ENCODE data around the gene EFNA5.
"Not testable (repeated sequence)": the region's sequence is repeated elsewhere in the genome, so short reads cannot be mapped to it uniquely, and the experiment has no call there.

Gene EFNA5

DNA sequence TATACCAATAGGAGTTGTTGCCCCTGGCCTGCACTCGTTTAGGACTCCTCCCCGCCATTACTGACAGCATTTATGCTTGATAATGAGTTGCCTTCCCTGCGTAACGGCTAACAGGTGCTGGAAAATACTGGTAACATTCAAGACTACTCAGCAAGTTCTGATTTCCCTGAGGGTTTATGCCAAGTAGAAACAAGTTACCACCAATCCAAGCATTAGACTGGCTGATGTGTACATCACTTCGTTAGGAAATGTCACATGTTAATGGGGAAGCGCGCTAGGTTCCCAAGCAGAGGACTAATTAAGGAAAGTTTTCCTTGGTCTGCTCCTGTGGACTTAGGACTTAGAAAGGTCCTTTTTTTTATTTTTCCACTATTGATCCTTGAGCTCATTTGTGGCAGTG lies 302.1 kb downstream of the EFNA5 start:
- no peak for DNase-seq (ENCODE audit: low spot score)

DNA sequence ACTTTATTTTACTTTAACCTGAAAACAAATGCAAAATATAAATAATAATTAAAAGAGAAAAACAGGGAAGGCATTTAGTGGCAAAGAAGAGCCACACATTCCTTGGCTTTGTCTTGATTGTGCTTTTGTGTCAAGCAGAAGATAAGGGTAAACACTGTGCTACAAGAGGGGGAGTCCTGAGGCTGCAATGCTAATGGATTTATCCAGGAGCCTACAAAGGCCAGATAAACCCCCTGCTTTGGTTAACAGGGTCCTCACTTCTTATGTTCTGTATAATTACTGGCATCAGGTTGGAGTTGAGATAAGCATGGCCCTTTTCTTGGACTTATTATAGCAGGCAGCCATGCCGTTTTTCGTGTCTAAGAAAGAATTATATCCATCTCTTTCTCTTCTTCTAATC lies 302.8 kb downstream of the EFNA5 start:
- no peak for DNase-seq (ENCODE audit: low spot score)

DNA sequence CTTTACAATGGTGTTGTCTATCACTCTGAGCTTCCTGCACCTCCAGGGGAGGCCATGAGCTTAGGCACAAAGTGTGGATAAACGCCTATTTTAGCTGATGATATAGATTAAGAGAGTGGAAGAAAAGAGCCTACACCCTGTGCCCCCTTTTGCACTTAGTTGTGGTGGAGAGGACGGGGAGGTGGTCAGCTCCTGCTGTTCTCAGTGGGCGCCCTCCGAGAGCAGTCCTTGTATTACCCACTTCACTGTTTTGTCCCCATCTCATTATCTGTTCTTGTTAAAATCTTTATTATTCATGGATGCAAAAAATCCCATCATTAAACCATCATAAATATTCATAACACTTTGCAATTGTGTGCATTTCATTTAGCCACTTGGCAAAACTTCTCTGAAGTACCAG lies 303.3 kb downstream of the EFNA5 start:
- DNase-seq (ENCODE audit: low spot score), result no peak

DNA sequence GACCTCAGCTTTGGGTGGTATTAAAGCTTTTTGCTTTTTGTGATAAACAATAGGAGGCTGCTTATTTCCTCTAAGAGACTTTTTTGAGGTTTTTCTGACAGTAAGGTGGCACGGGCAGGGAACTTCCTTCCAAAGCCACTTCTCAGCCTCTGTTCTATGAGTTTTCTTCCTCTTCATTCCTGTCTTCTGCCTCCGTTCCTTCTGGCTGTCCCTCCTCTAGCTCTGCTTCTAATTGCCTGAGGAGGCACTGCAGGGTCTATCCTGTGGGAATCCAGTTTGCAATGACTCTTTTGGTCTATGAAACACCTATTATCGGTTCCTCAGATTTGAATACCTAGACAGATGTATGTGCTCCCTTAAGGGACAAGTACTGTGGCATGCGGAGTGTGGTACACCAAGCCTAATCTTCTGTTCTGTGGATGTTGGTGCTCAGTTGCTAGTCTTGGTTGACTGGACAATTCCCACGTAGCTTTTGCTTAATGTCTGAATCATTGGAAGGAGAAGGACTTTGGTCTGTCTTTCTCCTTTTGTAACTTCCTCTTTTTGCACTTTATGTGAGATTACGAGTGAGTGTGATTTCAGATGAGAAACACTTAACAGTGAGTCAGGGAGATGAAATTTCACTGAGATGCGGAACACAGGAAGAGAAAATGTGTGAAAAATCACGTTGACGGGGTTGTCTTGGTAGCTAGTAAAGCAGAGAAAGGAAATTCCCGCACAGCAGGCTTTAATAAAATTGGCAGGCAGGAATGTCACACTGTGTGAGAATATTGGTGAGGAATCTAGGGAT lies 305.2 kb downstream of the EFNA5 start:
- peak; percentile 19 for DNase-seq (ENCODE audit: low spot score)

DNA sequence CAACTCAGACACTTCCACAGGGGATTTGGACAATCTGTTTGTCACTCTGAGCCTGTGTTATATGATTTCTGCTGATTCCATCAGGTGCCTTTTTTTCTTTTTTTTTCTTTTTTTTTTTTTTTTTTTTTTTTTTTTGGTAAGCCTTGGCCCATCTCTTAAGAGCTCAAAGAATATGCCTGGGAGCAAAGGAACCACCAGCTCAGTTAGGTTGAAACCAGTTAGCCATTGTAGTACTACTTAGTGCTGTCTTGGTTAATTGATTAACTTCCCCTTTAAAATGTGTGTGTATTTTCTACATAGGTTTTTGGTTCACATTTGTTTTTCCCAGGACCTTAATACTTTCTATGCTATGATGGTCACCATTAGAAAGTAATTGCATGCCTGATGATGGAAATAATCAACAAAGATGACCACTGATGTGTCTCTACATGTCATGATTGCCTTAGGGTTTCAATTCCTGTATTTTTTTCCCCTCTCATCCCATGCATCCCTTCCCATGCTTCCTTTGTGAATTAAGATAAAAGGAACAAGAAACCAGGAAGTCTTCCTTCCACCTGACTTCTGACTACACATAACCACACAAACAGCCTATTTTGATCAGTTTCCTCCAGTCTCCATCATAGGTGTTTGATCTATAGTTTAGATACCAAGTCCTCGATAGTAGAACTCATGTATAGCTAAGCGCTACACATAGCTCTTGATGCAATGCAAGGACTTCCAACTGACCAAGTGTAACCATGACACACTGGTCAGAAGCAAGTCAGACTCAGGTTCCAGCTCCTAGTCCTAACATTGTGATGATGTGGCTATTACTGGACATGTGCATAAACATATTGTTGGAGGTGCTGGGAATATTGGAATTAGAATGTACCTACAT lies 306.1 kb downstream of the EFNA5 start:
- DNase-seq (ENCODE audit: low spot score), result no peak

DNA sequence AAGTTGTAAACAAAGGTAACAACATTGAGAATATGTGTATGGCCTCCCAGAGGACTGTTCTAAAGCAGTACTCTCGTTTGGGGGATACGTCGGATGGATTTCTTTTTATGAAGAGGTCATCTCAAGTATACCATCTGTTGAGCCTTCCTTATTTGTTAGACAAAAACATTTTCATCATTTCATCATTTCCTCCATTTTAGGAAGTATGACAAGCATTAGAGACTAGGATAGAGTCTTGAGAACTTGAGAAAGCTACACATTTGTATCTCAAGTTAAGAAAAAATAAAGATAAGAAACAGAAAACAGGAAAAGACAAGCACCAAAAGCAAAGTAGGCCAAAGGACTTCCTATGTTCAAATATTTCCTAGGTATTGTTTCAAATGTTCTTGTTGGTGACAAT lies 307.0 kb downstream of the EFNA5 start:
- no peak for DNase-seq (ENCODE audit: low spot score)

DNA sequence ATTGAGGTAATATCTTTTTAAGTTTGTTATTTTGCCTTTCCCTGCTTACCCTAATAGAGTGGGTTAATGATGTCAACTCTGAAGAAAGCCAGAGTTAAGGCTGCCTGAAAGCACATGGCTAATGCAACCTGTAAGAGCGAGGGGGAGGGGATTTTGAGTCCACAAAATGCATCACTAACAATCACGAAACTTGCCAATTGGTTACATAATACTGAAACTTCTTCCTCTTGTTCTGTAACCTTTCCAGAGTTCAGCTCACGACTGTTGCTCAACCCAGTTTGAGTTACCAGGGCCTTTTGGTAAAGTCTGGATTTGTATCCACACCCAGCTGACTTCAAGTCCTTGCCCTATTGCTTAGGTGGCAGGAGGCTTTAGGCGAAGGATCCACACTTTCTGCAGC lies 308.8 kb downstream of the EFNA5 start:
- DNase-seq (ENCODE audit: low spot score), result no peak

DNA sequence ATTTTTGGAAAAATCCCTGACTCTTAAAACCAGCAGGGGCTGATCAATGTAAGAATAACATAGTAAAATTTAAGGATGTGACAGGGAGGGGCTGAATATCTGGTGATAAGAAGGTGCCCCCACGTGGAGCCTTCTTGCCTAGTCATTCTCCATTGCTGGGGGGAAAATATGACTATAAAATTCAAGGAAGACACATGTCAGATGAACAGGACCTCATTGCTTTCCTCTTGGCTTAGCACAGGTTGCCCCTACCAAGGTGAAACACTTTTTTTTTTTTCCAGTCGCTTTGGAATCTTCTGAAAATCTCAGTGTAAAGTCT lies 310.9 kb downstream of the EFNA5 start:
- no peak for DNase-seq (ENCODE audit: low spot score)

DNA sequence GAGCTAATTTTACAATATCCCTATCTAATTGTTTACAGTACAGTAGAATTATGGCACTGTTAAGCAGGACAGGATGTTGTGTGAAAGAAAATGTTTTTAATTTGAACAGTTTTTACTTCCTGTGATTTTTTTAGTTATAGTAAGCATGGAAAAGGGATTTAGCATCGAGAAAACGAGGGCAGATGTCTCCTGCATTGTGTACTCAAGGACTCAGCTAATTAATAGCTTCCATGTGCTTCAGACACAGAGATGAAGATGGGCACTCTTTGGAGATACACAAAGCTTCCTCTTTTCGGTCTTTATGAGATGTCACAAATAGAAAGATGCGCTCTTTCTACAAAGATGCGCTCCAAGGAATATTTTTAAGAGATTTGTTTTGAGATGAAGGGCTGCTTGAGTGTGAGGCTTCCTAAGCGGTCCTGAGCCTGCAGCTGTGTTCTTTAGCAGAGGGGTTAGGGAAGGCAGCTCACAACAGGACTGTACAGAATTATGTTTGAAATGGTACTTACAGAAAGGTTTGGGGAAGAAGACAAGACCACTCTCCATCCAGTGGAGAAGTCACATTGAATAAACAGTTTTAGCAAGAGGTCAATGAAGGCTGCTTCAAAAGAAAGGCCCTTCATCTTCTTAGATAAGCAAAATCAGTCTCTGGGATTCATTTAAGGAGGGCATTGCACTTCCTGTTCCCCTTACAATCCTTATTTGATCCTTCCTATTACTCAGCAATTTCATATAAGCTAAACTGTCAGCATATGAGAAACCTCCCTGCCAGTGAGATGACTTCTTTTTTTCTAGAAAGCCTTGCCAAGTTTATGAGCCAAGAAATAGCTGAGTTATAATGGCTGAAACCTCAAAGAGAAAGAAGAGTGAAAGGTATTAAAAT lies 311.5 kb downstream of the EFNA5 start:
- no peak for DNase-seq (ENCODE audit: low spot score)

DNA sequence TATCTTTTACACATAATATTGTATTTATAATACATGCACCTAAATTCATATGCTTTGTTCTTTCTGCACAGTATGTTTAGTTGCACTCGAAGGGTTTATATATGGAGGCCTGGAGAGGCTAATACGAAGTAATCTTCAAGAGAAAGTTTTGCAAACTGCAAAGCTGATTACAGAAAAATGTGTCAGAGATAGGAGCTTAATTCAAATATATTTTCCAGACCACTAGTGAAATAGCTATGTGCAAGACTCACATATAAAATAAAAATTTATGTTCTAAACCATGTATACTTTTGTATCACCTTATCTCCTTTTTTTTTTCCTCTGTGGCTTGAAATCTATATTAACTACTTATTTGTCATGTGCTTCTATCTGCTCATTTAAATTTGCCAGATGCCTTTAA lies 313.8 kb downstream of the EFNA5 start:
- no peak for DNase-seq (ENCODE audit: low spot score)

DNA sequence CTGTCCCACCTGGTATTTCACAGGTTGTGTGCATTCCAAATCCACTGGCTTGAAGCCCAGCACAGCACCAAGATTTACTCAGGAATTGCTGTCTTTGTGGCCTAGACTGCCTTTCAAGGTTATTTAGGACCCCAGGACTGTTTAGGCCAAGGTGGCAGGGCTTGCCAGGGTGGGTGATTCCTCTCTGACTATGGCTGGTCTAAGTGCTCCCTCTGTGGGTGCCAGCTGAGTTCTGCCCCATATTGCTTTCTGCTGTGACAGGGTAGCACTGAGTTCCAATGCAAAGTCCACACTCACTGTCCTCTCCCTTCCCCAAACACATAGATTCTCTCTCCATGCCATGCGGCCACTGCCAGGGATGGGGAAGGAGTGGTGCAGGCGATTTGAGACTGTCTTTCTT lies 318.2 kb downstream of the EFNA5 start:
- no peak for DNase-seq (ENCODE audit: low spot score)

DNA sequence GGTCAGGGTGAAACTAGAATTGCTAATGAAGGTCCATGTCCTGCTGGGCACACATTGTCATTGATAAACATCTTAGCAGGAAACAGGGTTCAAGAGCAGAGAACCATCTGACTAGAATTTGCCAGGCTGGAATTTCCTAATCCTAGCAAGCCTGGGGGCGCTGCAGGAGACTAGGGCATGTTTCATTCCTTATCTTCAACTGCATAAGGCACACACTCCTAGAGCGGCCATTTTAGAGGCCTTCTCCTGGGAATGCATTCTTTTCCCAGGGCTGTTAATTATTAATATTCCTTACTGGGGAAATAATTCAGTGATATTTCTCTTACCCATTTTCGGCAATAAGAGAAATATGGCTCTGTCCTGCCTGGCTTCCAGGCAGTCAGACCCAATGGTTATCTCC lies 324.2 kb downstream of the EFNA5 start:
- DNase-seq (ENCODE audit: low spot score), result not testable (repeated sequence)

DNA sequence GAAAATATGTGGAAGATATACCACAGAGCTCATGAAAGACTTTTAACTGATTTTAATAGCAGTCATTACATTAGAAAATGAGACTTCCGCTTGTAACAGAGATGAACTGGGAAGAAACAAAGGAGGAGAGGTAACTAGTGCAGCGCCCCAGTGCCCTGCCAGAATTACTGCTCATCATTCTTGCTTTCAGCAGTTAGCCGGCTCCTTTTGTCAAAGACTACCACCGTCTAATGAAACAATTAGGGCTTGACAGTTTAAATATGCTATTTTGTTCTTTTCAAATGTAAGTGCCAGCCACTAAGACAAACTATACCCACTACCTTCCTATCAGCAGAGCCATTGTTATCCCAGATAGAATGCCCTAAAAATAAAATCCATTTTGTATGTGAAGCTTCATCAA lies 328.4 kb downstream of the EFNA5 start:
- DNase-seq (ENCODE audit: low spot score), result no peak

DNA sequence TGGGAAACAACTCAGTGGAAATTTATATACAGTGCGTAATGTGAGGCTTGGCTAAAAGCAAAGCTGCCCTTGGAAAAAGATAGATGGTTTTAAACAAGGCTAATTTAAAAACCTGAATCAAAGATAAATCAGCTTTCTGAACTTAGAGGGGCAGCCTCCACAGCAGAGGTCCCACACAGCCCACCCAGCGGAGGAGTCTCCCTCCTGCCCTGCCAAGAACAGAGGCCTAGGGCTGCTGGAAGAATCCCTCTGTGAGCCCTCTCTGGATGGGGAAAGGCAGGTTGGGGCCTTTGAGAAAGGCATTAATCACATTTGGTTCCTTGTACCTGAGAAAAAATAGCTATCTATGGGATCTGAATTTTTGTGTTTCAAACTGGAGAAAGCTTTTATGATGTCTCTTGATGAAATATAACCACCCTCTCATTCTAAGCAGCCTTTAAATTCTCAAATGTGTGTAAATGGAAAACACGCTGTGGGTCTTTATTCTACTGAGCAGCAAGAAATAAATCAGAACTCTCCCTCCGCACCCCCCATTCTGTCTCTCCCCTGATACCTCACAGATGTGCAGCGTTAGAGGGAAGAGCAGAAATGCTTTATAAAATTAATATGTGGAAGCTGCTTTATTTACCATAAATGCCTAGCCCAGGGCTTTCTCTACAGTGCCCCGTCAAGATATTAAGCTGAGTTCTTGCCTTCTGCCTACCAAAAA lies 329.2 kb downstream of the EFNA5 start:
- no peak for DNase-seq (ENCODE audit: low spot score)

DNA sequence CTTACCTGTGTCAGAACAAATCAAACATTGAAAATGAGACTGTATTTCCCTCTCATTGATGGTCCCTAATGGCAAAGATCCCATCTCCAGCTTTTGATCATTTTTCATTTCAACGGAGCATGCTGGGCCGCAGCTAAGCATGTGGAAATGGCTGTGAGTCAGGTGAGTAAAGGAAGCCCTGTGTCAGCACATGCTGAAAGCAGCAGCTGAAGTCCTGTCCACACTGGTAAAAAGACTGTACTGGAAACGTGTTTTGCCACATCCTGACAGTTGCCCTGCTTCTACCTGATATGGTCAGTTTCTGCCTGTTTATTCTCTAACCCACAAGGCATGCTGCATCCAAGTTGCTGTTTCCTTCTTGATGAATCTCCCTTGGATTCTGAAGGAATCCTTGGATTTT lies 330.1 kb downstream of the EFNA5 start:
- no peak for DNase-seq (ENCODE audit: low spot score)

DNA sequence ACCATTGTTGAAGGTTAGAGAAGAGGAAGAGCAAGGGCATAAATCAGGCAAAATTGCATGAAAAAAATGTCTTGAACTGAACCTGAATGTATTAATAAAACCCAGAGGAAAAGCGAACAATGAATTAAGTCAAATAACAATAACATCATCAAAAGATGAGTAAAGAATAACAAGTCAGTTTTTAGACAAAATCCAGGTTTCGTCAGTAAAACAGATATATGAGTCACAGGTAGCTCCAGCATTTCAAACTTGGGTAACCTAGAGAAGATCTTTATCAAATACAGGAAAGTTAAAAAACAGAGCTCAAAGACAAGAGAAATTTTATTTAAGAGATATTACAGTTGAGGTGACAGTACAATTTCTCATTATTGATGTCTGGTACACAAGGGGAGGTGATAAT lies 332.4 kb downstream of the EFNA5 start:
- DNase-seq (ENCODE audit: low spot score), result no peak

DNA sequence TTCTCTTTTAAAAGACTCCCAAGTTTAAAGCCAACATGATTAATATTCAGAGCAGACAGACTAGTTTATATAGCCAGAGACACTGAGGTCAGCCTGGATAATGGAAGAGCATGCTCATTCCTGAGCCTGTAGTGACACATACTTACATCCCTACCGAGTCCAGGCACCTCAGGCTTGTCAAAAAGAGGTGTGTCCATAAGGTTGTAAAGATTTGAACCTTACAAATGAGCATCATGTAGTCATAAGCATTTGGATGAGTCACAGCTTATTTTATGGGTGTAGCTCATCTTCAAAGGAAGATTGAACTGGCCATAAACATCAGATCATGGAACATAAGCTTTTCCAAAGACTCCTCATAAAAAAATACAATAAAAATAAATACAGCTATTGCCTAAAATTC lies 333.5 kb downstream of the EFNA5 start:
- DNase-seq (ENCODE audit: low spot score), result no peak

DNA sequence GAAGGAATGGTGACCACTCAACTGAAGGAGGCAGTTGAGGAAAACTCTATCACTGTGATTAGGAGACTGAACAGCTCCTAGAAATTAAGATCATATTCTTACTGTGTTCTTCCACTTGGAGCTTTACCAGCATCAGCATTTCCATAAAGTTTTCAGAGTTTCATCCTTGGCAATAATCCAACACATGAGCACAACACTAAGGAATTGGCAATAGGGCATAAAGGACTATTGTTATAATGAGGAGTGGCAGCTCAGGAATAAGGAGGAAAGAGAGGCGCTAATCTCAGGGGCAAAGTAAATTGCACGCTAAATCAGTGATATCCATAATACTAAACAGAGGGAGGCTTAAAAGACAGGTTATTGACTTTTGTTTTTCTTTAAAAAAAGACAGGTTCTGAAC lies 338.9 kb downstream of the EFNA5 start:
- no peak for DNase-seq (ENCODE audit: low spot score)

DNA sequence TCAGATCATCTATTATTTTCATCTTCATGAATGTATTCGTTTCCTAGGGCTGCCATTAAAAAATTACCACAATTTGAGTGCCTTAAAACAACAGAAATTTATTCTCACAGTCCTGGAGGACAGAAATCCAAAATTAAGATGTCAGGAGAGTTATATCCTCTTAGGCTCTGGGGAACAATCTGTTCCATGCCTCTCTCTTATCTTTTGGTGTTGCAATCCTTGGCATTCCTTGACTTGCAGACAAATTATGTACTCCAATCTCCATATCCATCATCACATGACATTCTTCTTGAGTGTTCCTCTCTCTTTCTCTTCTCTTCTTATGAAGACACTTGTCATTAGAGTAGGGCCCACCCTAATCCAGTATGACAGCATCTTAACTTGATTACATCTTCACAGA lies 339.4 kb downstream of the EFNA5 start:
- DNase-seq (ENCODE audit: low spot score), result no peak

DNA sequence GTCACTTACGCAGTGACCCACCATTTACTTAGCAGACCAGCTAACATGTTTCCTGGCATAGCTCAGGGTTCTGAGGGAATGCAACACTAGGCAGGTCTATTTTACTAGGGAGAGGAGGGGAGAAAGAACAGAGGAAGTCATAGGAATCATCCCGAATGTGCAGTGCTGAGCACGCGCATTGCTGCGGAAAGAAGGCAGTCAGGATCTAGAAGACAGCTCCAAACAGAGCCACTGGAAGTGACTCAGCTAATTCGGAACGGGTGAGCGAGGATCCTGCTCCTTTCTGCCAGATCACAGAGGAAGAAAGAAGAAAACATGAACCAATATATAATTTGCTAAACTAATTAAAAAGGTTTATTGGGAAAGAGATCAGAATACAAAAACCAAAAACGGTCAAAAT lies 339.8 kb downstream of the EFNA5 start:
- DNase-seq (ENCODE audit: low spot score), result no peak

DNA sequence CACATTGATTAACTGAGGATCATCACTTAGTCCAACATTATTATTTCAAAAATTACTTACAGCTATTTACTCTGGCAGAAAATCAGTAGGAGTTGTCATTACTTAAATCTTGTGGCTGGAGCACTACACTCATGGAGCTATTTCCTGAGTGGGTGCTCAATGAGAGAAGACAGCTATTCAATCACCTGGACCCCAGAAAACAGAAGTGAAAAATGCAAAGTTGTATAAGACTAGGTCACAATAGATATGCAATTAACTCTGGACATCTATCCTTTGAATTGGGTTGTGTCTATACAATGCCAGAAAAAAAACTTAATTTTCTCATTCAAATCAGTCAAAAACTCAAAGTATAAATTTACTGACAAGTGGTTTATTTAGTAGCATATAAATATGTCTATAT lies 340.9 kb downstream of the EFNA5 start:
- DNase-seq (ENCODE audit: low spot score), result no peak

Data from pons (tissue), 1 donor.